GM21526 (cell line): Measurements from ENCODE around the gene MT3.
"Not testable (repeated sequence)": the region's sequence is repeated elsewhere in the genome, so short reads cannot be mapped to it uniquely, and the experiment has no call there.

ENCODE experiments used
- ATAC-seq: cut with Tn5 transposase; IDR thresholded peaks from one replicate; pipeline ENCODE4 v1.9.1; 2021; ENCODE audit warnings: moderate library complexity; ENCODE audit not compliant: unreplicated experiment, low FRiP score

MT3 gene

GRCh38 chr16:56577300-56577625 is 12.1 kb upstream of the MT3 start:
- no peak for ATAC-seq

DNA sequence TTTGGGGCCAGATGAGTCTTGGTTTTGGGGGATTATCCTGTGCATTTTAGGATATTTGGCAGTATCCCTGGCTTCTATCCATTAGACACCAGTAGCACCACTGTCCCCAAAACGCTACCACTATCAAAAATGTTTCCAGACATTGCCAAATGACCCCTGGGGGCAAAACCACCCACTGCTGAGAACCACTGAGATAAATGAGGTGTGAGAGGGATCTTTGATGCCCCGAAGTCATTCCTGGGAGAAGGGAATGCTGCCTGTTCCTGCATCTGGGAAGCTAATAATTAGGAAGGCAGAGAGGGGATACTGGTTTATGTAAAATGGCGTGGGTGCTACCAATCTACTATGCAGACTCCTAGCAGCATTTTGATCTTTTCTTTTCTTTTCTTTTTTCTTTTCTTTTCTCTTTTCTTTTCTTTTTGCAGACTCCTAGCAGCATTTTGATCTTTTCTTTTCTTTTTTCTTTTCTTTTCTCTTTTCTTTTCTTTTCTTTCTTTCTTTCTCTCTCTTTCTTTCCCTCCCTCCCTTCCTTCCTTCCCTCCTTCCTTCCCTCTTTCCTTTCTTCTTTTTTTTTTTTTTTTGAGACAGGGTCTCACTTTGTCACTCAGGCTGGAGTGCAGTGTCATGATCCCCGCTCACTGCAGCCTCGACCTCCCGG is 8.8 kb upstream of the MT3 start:
- ATAC-seq, result no peak

DNA sequence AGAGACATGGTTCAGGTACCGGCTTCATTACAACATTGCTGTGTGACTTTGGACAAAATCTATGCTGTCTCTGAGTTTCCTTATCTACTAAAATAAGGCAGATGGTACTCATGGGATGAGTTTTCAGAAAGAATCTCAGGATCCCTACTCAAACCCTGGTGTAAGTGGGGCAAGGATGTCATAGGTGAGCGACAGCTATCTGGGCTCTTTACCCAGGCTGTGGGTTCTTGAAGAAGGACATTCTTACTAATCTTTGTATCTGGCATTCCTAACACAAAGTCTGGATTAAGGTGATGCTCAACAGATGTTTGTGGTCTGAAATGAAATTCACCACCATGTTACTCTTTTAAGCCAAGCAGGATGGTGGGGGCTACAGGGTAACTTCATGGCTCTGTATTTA is 6.4 kb upstream of the MT3 start:
- not testable (repeated sequence) for ATAC-seq

DNA sequence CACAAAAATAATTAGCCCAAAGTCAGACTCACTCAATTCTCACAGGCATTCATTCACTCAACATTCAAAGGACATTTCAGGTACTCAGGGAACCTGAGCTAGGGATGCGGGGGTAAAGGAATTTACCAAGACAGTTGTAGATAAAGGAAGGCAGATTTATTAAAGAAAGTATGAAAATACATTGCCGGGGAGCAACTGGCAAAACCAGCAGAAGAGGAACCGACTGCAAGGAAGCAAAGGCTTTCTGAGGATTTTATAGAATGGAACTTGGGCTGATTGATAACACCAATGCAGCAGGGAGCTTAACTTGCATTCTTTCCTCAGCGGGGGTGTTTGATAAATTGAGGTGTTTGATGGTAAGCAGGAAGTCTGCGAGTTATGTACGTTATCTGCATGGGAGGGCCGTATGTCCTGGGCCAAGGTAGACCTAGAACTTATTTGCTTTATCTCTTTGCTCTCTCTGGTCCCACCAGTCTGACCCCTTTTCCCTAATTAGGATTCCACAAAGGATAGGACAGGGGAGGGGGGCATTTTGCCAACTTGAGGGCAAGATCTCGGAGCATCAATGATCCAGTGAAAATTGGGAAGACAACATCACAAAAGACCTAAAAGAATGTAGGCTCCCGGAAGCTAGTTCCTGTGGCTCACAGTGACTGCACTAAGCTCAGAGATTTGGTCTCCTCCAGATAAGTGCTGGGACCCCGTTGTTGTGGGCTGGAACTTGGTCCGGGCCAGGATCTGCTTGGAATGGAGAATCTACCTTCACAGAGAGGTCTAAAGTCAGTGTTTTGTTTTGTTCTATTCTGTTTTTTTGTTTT is 5.8 kb upstream of the MT3 start:
- ATAC-seq, result no peak

- no peak for ATAC-seq
These were observed 5.1 kb upstream of the MT3 start for GRCh38 chr16:56584276-56584675.

- no peak for ATAC-seq
These were observed 567 bp upstream of the MT3 start for GRCh38 chr16:56588781-56589140.

DNA sequence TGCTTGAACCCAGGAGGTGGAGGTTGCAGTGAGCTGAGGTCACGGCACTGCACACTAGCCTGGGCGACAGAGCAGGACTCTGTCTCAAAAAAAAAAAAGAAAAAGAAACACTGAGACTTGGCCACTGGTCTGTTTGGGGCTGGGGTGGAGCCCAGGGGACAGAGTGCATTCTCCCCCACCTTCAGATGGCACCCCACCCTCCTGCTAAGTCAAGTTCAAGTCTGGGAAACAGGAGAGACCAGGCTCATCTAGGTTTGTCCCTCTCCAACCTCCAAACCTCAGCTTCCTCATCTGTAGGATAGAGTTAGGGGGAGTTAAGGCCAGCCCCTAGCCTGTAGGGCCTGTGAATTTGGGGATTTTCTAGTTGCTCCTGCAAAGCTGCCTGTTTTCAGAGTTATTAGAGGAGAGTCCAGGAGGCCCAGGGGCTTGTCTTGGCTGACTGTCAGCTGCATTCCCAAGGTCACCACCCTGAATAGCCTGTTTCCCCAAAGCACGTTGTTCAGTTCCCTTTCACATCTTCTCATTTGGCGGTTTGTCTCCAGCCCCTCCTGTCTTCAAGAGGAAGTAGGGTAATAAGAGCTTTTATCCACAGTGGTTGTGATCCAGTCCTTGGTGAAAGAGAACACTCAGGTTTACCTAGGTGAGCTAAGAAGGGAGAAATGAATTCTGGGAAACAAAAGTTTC is 2.2 kb downstream of the MT3 start:
- no peak for ATAC-seq

GRCh38 chr16:56593573-56594291 is 4.4 kb downstream of the MT3 start:
- no peak for ATAC-seq

- ATAC-seq, result no peak
These were observed 4.9 kb downstream of the MT3 start for GRCh38 chr16:56594292-56594619.

GRCh38 chr16:56600398-56600999 is 11.2 kb downstream of the MT3 start:
- ATAC-seq, result no peak

GRCh38 chr16:56601325-56601724 is 12.0 kb downstream of the MT3 start:
- no peak for ATAC-seq

- no peak for ATAC-seq
These were observed 14.3 kb downstream of the MT3 start for GRCh38 chr16:56603589-56603988.

DNA sequence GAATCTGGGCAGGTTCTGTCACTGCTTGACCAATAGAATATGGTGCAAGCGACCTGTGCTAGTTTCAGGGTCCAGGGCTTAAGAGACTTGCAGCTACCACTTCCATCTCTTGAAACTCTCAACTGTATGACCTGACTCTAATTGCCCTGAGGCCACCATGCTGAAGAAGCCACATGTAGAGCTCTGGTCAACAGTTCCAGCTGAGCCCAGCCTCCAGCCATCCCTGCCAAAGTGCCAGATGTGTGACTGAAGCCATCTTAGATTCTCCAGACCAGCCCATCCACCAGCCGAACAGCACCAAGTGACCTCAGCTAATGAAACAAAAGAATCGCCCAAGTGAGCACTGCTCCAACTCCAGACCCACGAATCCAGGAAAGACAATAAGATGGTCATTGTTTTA is 15.6 kb downstream of the MT3 start:
- no peak for ATAC-seq

DNA sequence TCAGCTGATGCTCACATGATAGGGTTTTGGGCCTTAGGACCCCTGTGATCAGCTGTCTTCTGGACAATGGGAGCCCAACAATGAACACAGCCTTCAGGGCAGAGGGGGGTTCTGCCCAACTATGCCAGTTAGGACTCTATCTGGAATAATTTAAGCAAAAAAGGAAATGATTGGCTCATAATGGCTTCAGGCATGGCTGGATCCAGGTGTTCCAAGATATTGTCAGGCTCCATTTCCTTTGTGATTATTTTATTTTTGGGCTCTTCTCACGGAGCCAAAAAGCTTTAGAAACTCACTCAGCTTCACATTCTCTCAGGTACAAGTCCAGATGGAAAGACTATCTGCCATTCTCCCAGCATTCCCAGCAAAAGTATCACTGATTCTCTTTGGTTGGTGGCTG is 16.1 kb downstream of the MT3 start:
- ATAC-seq, result no peak

DNA sequence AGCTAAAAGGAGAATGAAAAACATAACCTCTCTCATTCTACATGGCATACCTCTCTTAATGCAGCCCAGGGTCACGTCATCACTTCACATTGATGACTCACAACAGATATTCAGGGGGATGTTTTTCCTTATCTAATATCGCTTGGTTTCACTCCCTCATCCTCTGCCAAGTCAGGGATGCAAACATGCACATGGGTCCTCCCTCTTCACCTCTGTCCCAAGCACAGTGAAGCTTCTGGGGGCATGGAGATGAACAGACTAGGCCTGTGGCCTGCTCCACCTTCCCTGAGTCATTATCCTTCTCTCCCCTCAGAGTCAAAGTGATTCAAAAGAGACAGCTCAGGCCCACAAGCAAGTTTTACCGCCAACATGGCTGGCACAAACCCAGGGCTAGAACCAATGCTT is 16.7 kb downstream of the MT3 start:
- no peak for ATAC-seq

DNA sequence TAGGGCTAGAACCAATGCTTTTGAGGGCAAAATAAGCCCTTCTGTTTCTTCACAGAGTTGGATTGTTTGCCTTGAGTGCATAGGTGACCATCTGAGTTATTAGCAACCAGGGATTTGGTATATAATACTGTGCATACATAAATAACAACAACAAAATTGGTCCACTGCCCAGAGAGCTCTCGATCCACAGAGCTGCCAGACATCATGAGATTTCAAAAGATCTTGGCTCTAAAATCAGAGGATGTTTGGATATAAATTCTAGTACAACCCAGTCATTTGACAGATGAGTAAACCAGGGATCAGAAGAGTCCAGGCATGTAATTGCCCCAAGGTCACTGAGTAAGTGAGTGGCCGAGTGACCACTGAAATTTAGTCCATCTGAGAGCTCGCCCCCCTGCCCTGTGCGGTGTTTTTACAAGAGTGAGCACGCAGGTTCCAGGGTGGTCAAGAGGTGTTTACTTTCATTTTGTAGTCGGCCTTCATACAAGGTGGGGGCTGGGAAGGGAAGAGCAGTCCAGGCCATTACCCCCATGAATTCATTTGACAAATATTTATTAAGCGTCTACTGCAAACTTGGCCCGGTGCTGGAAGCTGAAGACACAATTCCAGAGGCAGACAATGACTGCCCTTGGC is 17.3 kb downstream of the MT3 start:
- ATAC-seq, result no peak

DNA sequence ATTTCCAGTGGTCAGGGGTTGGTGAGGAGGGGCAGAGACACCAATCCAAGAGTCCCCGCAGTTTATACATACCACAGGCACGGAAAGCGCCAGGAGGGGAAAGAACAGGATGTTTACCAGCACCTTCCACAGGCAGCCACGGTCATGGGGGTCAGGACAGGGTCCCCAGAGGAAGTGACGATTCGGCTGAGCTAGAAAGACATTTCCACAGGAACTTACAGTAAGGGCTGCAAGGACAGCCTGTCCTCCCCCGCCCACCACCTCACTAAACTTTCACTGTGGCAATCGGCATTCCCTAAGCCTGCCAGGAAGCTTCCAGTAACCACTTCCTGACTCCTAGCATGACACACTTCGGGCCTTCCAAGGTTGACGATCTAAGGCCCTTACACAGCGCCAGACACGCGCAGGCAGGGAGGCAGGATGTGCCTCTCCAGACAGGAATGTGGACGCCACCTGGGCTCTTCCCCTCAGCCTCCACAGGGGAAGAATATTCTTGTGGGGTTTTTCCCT is 17.8 kb downstream of the MT3 start:
- no peak for ATAC-seq

GRCh38 chr16:56607675-56608042 is 18.3 kb downstream of the MT3 start:
- ATAC-seq, result no peak

DNA sequence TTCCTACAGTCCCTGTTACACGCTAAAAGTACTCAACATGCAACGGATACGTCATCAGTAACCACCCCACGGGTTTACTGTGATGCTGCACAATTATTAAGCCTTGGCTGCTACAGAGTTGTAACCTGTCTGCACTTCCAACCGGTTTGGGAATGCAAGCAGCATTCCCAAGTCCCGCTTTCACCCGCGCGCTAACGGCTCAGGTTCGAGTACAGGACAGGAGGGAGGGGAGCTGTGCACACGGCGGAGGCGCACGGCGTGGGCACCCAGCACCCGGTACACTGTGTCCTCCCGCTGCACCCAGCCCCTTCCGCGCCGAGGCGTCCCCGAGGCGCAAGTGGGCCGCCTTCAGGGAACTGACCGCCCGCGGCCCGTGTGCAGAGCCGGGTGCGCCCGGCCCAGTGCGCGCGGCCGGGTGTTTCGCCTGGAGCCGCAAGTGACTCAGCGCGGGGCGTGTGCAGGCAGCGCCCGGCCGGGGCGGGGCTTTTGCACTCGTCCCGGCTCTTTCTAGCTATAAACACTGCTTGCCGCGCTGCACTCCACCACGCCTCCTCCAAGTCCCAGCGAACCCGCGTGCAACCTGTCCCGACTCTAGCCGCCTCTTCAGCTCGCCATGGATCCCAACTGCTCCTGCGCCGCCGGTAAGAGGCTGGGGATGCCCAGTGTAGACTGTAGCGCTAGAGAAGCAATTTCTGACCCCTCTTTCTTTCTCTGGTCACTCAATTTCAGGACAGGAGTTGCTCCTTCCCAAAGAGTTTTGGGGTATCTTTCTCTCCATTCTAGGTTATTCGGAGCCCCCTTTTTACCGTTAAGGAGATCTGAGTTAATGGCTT is 18.9 kb downstream of the MT3 start, which contains the start of gene MT2A:
Gene MT2A (plus strand): TSS at position 542 of the 833 bp plus-strand sequence. CDS start 72 bp downstream, at position 614.
- ATAC-seq, result peak; percentile 83
